HEK293 (cell line): ENCODE results near the gene ZNF319.
A peak's percentile ranks its signal among the peaks of the same experiment; 100 is the strongest.

ENCODE experiments used
- CTCF ChIA-PET: fragments of 350-600 bp; formaldehyde crosslinking; extraction: SDS; loops from one replicate; lab custom pipeline; 2021; ENCODE audit warnings: antibody characterized with exemption; lab: Yijun Ruan, JAX
- POLR2A ChIA-PET: fragments of 300-600 bp; formaldehyde crosslinking; extraction: SDS; loops from one replicate; lab custom pipeline; 2020; ENCODE audit warnings: antibody characterized with exemption, inconsistent platforms; lab: Yijun Ruan, JAX
- H3K27ac ChIP-seq: fragments of 200-500 bp; sonication (Bioruptor generic); 2 replicates; pipeline ENCODE4 v1.5.1; 2014; ENCODE audit warnings: low read depth, low read length, control low read depth, inconsistent platforms; ENCODE audit errors: extremely low read depth
- H3K36me3 ChIP-seq, 2 experiments: fragments of 200-500 bp in 1 of 2; sonication (Bioruptor generic) in 1 of 2; 1 replicate in 1 of 2; 2 replicates in 1 of 2; pipeline ENCODE4 v1.5.1; 2014 to 2017; ENCODE audit warnings: inconsistent platforms in 2 of 2, low read length in 2 of 2; ENCODE audit not compliant: control insufficient read depth in 2 of 2, insufficient read depth in 1 of 2
- H3K4me1 ChIP-seq: fragments of 200-500 bp; sonication (Bioruptor generic); 2 replicates; pipeline ENCODE4 v1.5.1; 2014; ENCODE audit warnings: mild to moderate bottlenecking, low read length, inconsistent platforms; ENCODE audit not compliant: control insufficient read depth, insufficient read depth
- H3K4me3 ChIP-seq: 2 replicates; pipeline ENCODE4 v1.5.1; 2011; ENCODE audit warnings: low read depth, mild to moderate bottlenecking, control low read depth, low read length, moderate library complexity
- H3K9me3 ChIP-seq: fragments of 200-500 bp; sonication (Bioruptor generic); 2 replicates; pipeline ENCODE4 v1.5.1; 2014; ENCODE audit warnings: low read depth, low read length, inconsistent platforms; ENCODE audit not compliant: control insufficient read depth, insufficient read depth
- GLIS1 ChIP-seq: fragments of 450-650 bp; formaldehyde crosslinking; IDR thresholded peaks from 2 replicates; pipeline ENCODE4 v1.5.1; 2016; ENCODE audit warnings: missing biosample characterization, missing genetic modification characterization
- KLF9 ChIP-seq: fragments of 450-650 bp; formaldehyde crosslinking; IDR thresholded peaks from 2 replicates; pipeline ENCODE4 v1.5.1; 2016; ENCODE audit warnings: missing biosample characterization, missing genetic modification characterization, low read depth
- ZBTB20 ChIP-seq: fragments of 450-650 bp; formaldehyde crosslinking; IDR thresholded peaks from 2 replicates; pipeline ENCODE4 v1.5.1; 2016; ENCODE audit warnings: missing biosample characterization, missing genetic modification characterization
- ZBTB48 ChIP-seq: fragments of 450-650 bp; formaldehyde crosslinking; IDR thresholded peaks from 2 replicates; pipeline ENCODE4 v1.5.1; 2016; ENCODE audit warnings: missing biosample characterization, missing genetic modification characterization
- ZBTB7A ChIP-seq: fragments of 450-650 bp; formaldehyde crosslinking; IDR thresholded peaks from 2 replicates; pipeline ENCODE4 v1.5.1; 2016; ENCODE audit warnings: low read depth, missing biosample characterization, missing genetic modification characterization
- ZBTB8A ChIP-seq: fragments of 450-650 bp; formaldehyde crosslinking; IDR thresholded peaks from 2 replicates; pipeline ENCODE4 v1.5.1; 2016; ENCODE audit warnings: missing biosample characterization, missing genetic modification characterization
- ZNF121 ChIP-seq: fragments of 450-650 bp; formaldehyde crosslinking; IDR thresholded peaks from 2 replicates; pipeline ENCODE4 v1.5.1; 2016; ENCODE audit warnings: missing biosample characterization, missing genetic modification characterization
- ZNF155 ChIP-seq: fragments of 450-650 bp; formaldehyde crosslinking; IDR thresholded peaks from 2 replicates; pipeline ENCODE4 v1.5.1; 2016; ENCODE audit warnings: missing biosample characterization, missing genetic modification characterization
- ZNF169 ChIP-seq: fragments of 450-650 bp; formaldehyde crosslinking; IDR thresholded peaks from 2 replicates; pipeline ENCODE4 v1.5.1; 2016; ENCODE audit warnings: missing biosample characterization, missing genetic modification characterization
- ZNF398 ChIP-seq: fragments of 450-650 bp; formaldehyde crosslinking; IDR thresholded peaks from 2 replicates; pipeline ENCODE4 v1.5.1; 2017; ENCODE audit warnings: missing biosample characterization, missing genetic modification characterization
- ZNF529 ChIP-seq: fragments of 450-650 bp; formaldehyde crosslinking; IDR thresholded peaks from 2 replicates; pipeline ENCODE4 v1.5.1; 2017; ENCODE audit warnings: missing genetic modification characterization, missing biosample characterization; ENCODE audit not compliant: insufficient replicate concordance
- ZNF530 ChIP-seq: fragments of 450-650 bp; formaldehyde crosslinking; IDR thresholded peaks from 2 replicates; pipeline ENCODE4 v1.5.1; 2016; ENCODE audit warnings: low read depth, missing biosample characterization, missing genetic modification characterization
- ZNF76 ChIP-seq: fragments of 450-650 bp; formaldehyde crosslinking; IDR thresholded peaks from 2 replicates; pipeline ENCODE4; 2016; ENCODE audit warnings: low read depth, missing biosample characterization, missing genetic modification characterization, borderline replicate concordance
- ZNF843 ChIP-seq: fragments of 450-650 bp; formaldehyde crosslinking; IDR thresholded peaks from 2 replicates; pipeline ENCODE4 v1.5.1; 2016; ENCODE audit warnings: missing biosample characterization, missing genetic modification characterization
- TF ChIP-seq, protein P1 (sequence below): fragments of 450-650 bp; formaldehyde crosslinking; optimal IDR thresholded peaks from 2 replicates; pipeline ENCODE3; 2016; ENCODE audit warnings: missing biosample characterization, mild to moderate bottlenecking, missing genetic modification characterization
- TF ChIP-seq, protein P2 (sequence below): fragments of 450-650 bp; formaldehyde crosslinking; IDR thresholded peaks from 2 replicates; pipeline ENCODE4 v1.5.1; 2016; ENCODE audit warnings: missing biosample characterization, missing genetic modification characterization
- TF ChIP-seq, protein P3 (sequence below): fragments of 450-650 bp; formaldehyde crosslinking; IDR thresholded peaks from 2 replicates; pipeline ENCODE4 v1.5.1; 2016; ENCODE audit warnings: missing biosample characterization, missing genetic modification characterization
- TF ChIP-seq, protein P4 (sequence below): fragments of 450-650 bp; formaldehyde crosslinking; IDR thresholded peaks from 2 replicates; pipeline ENCODE4 v1.5.1; 2017; ENCODE audit warnings: missing biosample characterization, missing genetic modification characterization
- TF ChIP-seq, protein P5 (sequence below): fragments of 450-650 bp; formaldehyde crosslinking; IDR thresholded peaks from 2 replicates; pipeline ENCODE4 v1.5.1; 2016; ENCODE audit warnings: missing biosample characterization, missing genetic modification characterization

Gene ZNF319

DNA sequence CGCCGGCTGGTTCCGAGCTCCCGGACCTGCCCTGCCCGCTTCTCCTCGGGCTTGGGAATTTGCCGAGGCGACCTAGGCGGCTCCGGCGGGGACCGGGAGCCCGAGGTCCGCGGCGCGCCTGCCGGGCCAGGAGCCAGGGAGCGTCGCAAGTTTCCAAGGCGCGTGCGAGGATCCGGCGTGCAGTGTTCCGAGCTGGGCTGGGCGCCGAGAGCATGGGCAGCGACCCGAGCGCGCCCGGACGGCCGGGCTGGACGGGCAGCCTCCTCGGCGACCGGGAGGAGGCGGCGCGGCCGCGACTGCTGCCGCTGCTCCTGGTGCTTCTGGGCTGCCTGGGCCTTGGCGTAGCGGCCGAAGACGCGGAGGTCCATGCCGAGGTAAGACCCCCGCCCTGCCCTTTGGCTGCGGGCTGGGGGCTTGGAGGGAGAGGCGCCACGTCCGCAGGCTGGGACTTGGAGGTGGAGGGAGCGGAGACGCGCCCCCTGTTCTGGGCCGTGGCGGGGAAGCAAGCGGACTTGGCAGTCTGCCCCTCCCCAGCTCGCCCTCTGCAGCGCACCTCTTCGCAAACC, 25.8 kb upstream of the ZNF319 start (continued):
- TF ChIP-seq ZBTB7A (tag by site-specific recombination): peak; percentile 75; the same call in 1 of the 2 replicates
- TF ChIP-seq, protein P1, sequence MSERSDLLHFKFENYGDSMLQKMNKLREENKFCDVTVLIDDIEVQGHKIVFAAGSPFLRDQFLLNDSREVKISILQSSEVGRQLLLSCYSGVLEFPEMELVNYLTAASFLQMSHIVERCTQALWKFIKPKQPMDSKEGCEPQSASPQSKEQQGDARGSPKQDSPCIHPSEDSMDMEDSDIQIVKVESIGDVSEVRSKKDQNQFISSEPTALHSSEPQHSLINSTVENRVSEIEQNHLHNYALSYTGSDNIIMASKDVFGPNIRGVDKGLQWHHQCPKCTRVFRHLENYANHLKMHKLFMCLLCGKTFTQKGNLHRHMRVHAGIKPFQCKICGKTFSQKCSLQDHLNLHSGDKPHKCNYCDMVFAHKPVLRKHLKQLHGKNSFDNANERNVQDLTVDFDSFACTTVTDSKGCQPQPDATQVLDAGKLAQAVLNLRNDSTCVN (tag by site-specific recombination): peak; percentile 69

DNA sequence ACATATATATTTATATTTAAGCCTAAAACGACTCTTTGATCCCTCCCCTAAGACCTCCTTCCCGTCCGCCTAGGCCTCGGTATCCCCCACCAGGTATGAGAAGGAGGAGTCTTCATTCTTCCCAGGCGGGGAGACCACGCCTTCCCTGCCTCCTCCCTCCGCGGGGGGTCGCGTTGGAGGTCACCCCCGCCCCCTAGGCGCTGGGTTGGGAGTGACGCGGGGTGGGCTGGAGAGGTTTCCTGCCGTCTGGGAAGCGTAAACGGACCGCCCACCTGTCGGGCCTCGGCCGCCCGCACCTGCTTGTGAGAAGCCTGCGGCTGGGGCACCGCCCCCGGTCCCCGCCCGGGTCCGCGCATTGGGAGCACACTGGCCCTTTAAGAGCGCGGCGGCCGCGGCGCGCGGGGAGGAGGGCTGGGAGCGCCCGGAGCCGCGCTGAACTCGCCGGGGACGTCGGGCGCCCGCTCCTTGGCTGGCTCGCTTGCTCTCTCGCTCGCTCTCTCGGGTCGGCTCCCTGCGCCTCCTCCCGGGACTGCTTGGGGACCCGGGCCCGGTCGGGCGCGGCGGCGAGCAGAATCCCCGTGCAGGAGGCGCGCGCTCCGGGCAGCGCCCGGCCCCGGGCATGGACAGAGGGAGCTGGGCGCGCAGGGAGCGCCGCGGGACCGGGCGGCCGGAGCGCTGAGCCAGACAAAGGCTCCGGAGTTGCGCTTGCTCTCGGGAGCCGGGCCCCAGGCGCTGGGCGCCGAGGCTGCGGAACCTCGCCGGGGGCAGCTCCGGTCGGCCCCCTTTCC, 25.1 kb upstream of the ZNF319 start, which contains the start of gene MMP15:
Gene MMP15 (plus strand): TSS at position 404 of the 788 bp plus-strand sequence. CDS start 597 bp downstream, outside the sequence.
- ChIA-PET POLR2A (interaction anchor here (0.6 to 7.9 kb wide), 4 partner anchors 13 to 291 kb away, joined by 3 to 51 read pairs (median 6); partner anchors contain the start of genes CFAP20 and KATNB1), CTCF (interaction anchor here (0.7 to 4.1 kb wide), 4 partner anchors 88 to 104 kb away, joined by 3 to 41 read pairs (median 4); partner anchors contain the start of gene CFAP20)
- peak within 1 kb of the TSS; percentile 63 for H3K4me3 ChIP-seq
- 0 out of 2 replicates have a peak, but pooled peaks have one; percentile 36 for TF ChIP-seq ZNF843 (tag by site-specific recombination)
- no peak for TF ChIP-seq ZNF121
- TF ChIP-seq, protein P2, sequence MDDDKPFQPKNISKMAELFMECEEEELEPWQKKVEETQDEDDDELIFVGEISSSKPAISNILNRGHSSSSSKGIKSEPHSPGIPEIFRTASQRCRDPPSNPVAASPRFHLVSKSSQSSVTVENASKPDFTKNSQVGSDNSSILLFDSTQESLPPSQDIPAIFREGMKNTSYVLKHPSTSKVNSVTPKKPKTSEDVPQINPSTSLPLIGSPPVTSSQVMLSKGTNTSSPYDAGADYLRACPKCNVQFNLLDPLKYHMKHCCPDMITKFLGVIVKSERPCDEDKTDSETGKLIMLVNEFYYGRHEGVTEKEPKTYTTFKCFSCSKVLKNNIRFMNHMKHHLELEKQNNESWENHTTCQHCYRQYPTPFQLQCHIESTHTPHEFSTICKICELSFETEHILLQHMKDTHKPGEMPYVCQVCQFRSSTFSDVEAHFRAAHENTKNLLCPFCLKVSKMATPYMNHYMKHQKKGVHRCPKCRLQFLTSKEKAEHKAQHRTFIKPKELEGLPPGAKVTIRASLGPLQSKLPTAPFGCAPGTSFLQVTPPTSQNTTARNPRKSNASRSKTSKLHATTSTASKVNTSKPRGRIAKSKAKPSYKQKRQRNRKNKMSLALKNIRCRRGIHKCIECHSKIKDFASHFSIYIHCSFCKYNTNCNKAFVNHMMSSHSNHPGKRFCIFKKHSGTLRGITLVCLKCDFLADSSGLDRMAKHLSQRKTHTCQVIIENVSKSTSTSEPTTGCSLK: no peak
- TF ChIP-seq ZBTB7A (tag by site-specific recombination): 0 out of 2 replicates have a peak, but pooled peaks have one; percentile 38
- TF ChIP-seq ZBTB48 (tag by site-specific recombination): peak; percentile 8; the same call in 1 of the 2 replicates
- TF ChIP-seq KLF9 (tag by site-specific recombination): peak; percentile 97
- no peak for TF ChIP-seq ZNF155 (tag by site-specific recombination)
- TF ChIP-seq, protein P3, sequence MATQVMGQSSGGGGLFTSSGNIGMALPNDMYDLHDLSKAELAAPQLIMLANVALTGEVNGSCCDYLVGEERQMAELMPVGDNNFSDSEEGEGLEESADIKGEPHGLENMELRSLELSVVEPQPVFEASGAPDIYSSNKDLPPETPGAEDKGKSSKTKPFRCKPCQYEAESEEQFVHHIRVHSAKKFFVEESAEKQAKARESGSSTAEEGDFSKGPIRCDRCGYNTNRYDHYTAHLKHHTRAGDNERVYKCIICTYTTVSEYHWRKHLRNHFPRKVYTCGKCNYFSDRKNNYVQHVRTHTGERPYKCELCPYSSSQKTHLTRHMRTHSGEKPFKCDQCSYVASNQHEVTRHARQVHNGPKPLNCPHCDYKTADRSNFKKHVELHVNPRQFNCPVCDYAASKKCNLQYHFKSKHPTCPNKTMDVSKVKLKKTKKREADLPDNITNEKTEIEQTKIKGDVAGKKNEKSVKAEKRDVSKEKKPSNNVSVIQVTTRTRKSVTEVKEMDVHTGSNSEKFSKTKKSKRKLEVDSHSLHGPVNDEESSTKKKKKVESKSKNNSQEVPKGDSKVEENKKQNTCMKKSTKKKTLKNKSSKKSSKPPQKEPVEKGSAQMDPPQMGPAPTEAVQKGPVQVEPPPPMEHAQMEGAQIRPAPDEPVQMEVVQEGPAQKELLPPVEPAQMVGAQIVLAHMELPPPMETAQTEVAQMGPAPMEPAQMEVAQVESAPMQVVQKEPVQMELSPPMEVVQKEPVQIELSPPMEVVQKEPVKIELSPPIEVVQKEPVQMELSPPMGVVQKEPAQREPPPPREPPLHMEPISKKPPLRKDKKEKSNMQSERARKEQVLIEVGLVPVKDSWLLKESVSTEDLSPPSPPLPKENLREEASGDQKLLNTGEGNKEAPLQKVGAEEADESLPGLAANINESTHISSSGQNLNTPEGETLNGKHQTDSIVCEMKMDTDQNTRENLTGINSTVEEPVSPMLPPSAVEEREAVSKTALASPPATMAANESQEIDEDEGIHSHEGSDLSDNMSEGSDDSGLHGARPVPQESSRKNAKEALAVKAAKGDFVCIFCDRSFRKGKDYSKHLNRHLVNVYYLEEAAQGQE (tag by site-specific recombination): no peak
- TF ChIP-seq GLIS1 (tag by site-specific recombination): peak; percentile 96
- no peak for TF ChIP-seq ZNF529 (tag by site-specific recombination)
- TF ChIP-seq ZNF530: no peak
- peak; percentile 71 for TF ChIP-seq ZBTB20 (tag by site-specific recombination)
- TF ChIP-seq, protein P4, sequence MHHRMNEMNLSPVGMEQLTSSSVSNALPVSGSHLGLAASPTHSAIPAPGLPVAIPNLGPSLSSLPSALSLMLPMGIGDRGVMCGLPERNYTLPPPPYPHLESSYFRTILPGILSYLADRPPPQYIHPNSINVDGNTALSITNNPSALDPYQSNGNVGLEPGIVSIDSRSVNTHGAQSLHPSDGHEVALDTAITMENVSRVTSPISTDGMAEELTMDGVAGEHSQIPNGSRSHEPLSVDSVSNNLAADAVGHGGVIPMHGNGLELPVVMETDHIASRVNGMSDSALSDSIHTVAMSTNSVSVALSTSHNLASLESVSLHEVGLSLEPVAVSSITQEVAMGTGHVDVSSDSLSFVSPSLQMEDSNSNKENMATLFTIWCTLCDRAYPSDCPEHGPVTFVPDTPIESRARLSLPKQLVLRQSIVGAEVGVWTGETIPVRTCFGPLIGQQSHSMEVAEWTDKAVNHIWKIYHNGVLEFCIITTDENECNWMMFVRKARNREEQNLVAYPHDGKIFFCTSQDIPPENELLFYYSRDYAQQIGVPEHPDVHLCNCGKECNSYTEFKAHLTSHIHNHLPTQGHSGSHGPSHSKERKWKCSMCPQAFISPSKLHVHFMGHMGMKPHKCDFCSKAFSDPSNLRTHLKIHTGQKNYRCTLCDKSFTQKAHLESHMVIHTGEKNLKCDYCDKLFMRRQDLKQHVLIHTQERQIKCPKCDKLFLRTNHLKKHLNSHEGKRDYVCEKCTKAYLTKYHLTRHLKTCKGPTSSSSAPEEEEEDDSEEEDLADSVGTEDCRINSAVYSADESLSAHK (tag by site-specific recombination): 0 out of 2 replicates have a peak, but pooled peaks have one; percentile 11
- TF ChIP-seq ZNF169 (tag by site-specific recombination): no peak
- TF ChIP-seq ZNF76: peak; percentile 52; the same call in 1 of the 2 replicates
- TF ChIP-seq ZNF398: peak; percentile 78
- TF ChIP-seq, protein P5, sequence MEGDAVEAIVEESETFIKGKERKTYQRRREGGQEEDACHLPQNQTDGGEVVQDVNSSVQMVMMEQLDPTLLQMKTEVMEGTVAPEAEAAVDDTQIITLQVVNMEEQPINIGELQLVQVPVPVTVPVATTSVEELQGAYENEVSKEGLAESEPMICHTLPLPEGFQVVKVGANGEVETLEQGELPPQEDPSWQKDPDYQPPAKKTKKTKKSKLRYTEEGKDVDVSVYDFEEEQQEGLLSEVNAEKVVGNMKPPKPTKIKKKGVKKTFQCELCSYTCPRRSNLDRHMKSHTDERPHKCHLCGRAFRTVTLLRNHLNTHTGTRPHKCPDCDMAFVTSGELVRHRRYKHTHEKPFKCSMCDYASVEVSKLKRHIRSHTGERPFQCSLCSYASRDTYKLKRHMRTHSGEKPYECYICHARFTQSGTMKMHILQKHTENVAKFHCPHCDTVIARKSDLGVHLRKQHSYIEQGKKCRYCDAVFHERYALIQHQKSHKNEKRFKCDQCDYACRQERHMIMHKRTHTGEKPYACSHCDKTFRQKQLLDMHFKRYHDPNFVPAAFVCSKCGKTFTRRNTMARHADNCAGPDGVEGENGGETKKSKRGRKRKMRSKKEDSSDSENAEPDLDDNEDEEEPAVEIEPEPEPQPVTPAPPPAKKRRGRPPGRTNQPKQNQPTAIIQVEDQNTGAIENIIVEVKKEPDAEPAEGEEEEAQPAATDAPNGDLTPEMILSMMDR: peak; percentile 14; the same call in 1 of the 2 replicates
- TF ChIP-seq ZBTB8A: peak; percentile 71; the same call in 1 of the 2 replicates

More for the DNA sequence above, 25.1 kb upstream of the ZNF319 start, which contains the start of gene MMP15:
- Histone ChIP-seq H3K4me1 (peaks cover 16% of the 10 kb centered on the region), H3K36me3 (peaks cover 0 to 8% of the 10 kb centered on the region in 2 experiments; a peak in 1 of 3 replicates), H3K9me3 (no peaks in the 10 kb centered on the region), H3K27ac (peak within 1 kb of the TSS; percentile 68; the same call in 1 of the 2 replicates)
